ENCODE results near the gene JMJD8.
"Not testable (repeated sequence)": the region's sequence is repeated elsewhere in the genome, so short reads cannot be mapped to it uniquely, and the experiment has no call there.

Gene JMJD8

DNA sequence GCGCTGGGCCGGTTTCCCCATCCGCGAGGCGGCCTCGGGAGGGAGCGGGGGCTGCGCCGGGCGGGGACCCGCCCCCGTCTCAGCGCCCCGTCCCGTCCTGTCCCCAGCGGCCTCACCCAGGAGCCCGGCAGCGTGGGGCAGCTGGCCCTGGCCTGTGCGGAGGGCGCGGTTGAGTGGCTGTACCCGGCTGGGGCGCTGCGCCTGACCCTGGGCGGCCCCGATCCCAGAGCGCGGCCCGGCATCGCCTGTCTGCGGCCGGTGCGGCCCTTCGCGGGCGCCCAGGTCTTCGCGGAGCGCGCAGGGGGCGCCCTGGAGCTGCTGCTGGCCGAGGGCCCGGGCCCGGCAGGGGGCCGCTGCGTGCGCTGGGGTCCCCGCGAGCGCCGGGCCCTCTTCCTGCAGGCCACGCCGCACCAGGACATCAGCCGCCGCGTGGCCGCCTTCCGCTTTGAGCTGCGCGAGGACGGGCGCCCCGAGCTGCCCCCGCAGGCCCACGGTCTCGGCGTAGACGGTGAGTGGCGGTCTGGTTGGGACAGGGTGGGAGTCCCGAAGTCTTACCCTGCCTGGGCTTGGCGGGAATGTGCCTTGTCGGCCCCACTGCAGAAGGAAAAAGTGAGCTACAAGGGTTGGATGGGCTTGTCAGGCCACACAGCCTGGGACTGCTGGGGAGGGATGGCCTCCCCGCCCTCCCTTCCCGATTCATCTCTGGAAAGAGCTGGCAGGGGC, 31.5 kb upstream of the JMJD8 start:
- DNase-seq = peak; percentile 79
- Histone ChIP-seq H3K4me3 (ENCODE audit: low read depth, low read length) (peak overlapping the region; percentile 61), H3K9me3 (no peaks in the 10 kb centered on the region), H3K27me3 (no peaks in the 10 kb centered on the region), H3K36me3 (peaks cover 5% of the 10 kb centered on the region), H3K4me1 (peaks cover 27% of the 10 kb centered on the region)
- TF ChIP-seq, protein P1, sequence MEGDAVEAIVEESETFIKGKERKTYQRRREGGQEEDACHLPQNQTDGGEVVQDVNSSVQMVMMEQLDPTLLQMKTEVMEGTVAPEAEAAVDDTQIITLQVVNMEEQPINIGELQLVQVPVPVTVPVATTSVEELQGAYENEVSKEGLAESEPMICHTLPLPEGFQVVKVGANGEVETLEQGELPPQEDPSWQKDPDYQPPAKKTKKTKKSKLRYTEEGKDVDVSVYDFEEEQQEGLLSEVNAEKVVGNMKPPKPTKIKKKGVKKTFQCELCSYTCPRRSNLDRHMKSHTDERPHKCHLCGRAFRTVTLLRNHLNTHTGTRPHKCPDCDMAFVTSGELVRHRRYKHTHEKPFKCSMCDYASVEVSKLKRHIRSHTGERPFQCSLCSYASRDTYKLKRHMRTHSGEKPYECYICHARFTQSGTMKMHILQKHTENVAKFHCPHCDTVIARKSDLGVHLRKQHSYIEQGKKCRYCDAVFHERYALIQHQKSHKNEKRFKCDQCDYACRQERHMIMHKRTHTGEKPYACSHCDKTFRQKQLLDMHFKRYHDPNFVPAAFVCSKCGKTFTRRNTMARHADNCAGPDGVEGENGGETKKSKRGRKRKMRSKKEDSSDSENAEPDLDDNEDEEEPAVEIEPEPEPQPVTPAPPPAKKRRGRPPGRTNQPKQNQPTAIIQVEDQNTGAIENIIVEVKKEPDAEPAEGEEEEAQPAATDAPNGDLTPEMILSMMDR (IDR thresholded peaks at IDR 0.05; ENCODE audit: low read depth, low read length) = peak; percentile 22; the same call in 1 of the 2 replicates

DNA sequence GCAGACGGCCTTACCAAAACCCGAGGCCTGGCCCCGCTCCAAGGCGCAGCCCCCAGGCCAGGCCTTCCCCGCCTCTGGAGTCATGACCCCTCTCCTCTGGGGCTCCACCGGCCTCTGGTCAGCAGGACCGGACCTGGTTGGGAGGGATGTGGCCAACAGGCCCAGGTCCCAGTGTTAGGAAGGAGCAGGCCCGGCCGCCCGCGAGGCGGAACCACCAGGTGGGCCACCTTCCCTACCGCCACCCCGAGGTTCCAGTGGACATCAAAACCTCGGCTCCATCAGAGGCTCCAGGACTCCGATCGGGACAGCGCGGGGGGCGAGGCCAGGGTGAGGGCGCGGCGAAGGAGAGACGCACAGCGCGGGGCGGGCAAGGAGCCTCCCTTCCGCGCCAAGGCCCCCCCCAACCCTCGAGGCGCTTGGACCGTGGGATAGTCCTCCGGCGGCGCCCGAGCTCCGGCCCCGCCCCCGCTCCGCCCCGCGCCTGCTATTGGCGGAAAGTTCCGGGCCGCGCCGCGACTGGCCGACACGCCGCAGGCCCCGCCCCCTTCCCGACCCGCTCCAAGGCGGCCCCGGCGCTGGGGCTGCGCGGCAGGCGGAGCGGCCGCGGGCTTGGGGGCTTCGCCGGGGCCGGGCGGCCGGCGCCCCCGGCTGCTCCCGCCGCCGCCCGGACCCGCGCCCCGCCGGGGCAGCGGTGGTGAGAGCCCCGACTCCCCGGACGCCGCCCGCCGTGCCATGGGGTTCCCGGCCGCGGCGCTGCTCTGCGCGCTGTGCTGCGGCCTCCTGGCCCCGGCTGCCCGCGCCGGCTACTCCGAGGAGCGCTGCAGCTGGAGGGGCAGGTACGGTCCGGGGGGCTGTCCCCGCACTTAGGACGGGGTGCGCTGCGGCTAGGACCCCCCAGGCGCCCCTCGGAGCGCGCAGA, 30.7 kb upstream of the JMJD8 start, which contains the start of gene METRN:
TSS of gene METRN (plus strand) at position 561 of the 919 bp plus-strand sequence. CDS start at position 733, 172 bp downstream.
- H3K4me3 ChIP-seq (ENCODE audit: low read depth, low read length) = peak within 1 kb of the TSS; percentile 61
- no peaks in the 10 kb centered on the region for H3K27me3 ChIP-seq
- H3K9me3 ChIP-seq = no peaks in the 10 kb centered on the region
- peaks cover 5% of the 10 kb centered on the region for H3K36me3 ChIP-seq
- DNase-seq = peak; percentile 96
- TF ChIP-seq, protein P1 (IDR thresholded peaks at IDR 0.05; ENCODE audit: low read depth, low read length) = no peak
- peaks cover 36% of the 10 kb centered on the region for H3K4me1 ChIP-seq

DNA sequence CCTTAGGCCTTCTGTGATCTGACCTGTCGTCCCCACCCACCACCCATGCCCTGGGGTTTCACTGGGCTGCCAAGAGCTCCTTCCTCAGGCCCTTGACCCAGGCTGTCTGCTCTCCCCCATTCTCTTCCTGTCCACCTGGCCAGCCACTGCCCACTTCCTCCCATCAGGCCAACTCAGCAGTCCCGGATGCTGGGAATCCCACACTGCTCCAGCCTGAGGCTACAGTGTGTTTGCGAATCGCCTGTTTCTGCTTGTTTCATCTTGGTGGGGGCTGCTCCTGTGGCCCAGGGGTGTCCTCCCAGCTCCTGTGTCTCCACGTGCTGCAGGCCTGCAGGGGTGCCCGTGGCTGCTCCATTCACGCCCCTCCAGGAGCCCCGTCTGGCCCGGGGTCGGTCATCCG, 29.9 kb upstream of the JMJD8 start:
- Histone ChIP-seq H3K27me3 (no peaks in the 10 kb centered on the region), H3K4me3 (ENCODE audit: low read depth, low read length) (no peak overlapping the region), H3K9me3 (no peaks in the 10 kb centered on the region), H3K36me3 (peaks cover 5% of the 10 kb centered on the region), H3K4me1 (peaks cover 38% of the 10 kb centered on the region)
- TF ChIP-seq, protein P1 (IDR thresholded peaks at IDR 0.05; ENCODE audit: low read depth, low read length) = no peak
- no peak for DNase-seq

DNA sequence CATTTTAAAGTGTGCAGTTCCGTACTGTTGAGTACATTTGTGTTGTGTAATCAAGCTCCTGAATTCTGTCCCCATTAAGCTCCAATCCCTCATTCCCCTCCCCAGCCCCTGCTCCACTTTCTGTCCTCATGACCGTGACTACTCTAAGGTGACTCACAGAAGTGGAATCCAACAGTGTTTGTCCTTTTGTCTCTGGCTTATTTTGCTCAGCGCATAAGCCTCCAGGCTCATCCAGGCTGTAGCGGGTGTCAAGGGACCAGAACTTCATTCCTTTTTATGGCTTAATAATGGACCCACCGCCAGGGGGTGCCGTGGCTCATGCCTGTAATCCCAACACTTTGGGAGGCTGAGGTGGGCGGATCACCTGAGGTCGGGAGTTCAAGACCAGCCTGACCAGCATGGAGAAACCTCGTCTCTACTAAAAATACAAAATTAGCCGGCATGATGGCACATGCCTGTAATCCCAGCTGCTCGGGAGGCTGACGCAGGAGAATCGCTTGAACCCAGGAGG, 28.7 kb upstream of the JMJD8 start:
- TF ChIP-seq, protein P1 (IDR thresholded peaks at IDR 0.05; ENCODE audit: low read depth, low read length) = peak; percentile 41
- not testable (repeated sequence) for H3K36me3 ChIP-seq; H3K27me3 ChIP-seq; H3K4me3 ChIP-seq (ENCODE audit: low read depth, low read length); H3K9me3 ChIP-seq
- peaks cover 38% of the 10 kb centered on the region for H3K4me1 ChIP-seq
- peak; percentile 75 for DNase-seq

DNA sequence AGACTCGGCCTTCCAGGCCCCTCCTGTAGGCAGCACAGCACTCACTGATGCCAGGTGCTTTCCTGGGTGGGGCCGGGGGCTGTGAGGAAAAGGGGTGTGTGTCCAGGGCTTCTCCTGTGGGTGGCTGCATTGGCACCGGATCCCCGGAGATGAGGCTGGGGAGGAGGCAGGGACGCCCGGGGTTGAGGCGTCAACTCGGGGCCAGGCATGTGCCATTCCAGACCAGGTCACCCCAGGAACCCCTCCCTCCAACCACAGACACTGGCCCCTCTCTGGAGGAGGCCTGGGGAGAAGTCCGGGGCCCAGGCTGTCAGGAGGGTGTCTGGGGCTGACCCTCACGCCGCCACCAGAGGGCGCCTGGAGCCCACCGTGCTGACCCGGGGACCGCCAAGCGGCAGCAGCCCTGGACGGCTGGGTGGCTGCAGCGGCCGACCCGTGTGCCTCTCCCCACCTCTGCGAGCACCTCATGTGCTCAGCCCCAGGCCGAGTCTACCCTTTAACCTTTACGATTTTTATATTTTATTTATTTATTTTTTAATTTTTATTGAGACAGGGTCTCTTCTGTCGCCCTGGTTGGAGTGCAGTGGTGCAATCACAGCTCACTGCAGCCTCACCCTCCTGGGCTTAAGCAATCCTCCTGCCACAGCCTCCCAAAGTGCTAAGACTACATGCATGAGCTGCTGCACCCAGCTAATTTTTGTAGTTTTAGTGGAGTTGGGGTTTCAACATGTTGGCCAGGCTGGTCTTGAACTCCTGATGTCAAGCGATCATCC, 27.6 kb upstream of the JMJD8 start:
- TF ChIP-seq, protein P1 (IDR thresholded peaks at IDR 0.05; ENCODE audit: low read depth, low read length) = peak; percentile 86
- no peaks in the 10 kb centered on the region for H3K27me3 ChIP-seq
- H3K4me1 ChIP-seq = peaks cover 35% of the 10 kb centered on the region
- H3K9me3 ChIP-seq = no peaks in the 10 kb centered on the region
- H3K4me3 ChIP-seq (ENCODE audit: low read depth, low read length) = no peak overlapping the region
- peaks cover 1% of the 10 kb centered on the region for H3K36me3 ChIP-seq
- DNase-seq = peak; percentile 92
